K562 (cell line): Measurements from ENCODE around the gene HHATL. TPM values are rescaled to one million over a fixed set of nuclear protein-coding genes. Genes with fewer than 3 reads are reported as not detected.

Experiments used
- ATAC-seq: fragments of 200-7000 bp; cut with Tn5 transposase; 3 replicates; pipeline ENCODE4 v1.9.1; 2020; ENCODE audit warnings: moderate library complexity
- BruUV-seq: library from RNA; stranded (reverse); fragments of 400-500 nt; replicated peaks from 2 replicates; lab custom pipeline; 2021; lab: Mats Ljungman, UMichigan
- CTCF ChIA-PET: fragments of 300-600 bp; formaldehyde crosslinking; extraction: SDS; loops from one replicate; lab custom pipeline; 2021; ENCODE audit warnings: low intra/inter-chr PET ratio; lab: Yijun Ruan, JAX
- POLR2A ChIA-PET: fragments of 300-600, 350-650 bp; sonication (Branson Sonifier 250); formaldehyde crosslinking; extraction: SDS; loops from one replicate; lab custom pipeline; 2021; ENCODE audit warnings: antibody characterized with exemption, inconsistent platforms; lab: Yijun Ruan, JAX
- DNase-seq, 4 experiments: peaks; one replicate each; pipeline versions ENCODE4 v3.0.0 to v3.0.0-alpha.2; 2011 to 2018; ENCODE audit warnings: low spot score in 3 of 4, mixed read lengths in 3 of 4; ENCODE audit errors: extremely low read depth in 1 of 4
- FAIRE-seq: peaks from 2 replicates; lab custom pipeline; 2011; peaks lifted over from hg19 to GRCh38; lab: Jason Lieb, UNC
- H2AFZ ChIP-seq: 2 replicates; pipeline ENCODE4 v1.6.0; 2011; ENCODE audit warnings: low read depth, low read length, control low read depth, inconsistent platforms
- H3K27ac ChIP-seq: fragments of 200-600 bp; 3 replicates; pipeline ENCODE4 v1.8.0; 2011; ENCODE audit warnings: low read depth, mild to moderate bottlenecking, control low read depth, inconsistent platforms, low read length, moderate library complexity, mixed read lengths; ENCODE audit errors: extremely low read depth
- H3K27me3 ChIP-seq, 2 experiments: fragments of 300-600 bp in 1 of 2; 2 replicates in 1 of 2; 3 replicates in 1 of 2; pipeline versions ENCODE4 v1.6.0 to v1.8.0; 2011; ENCODE audit warnings: inconsistent platforms in 2 of 2, low read length in 2 of 2, mild to moderate bottlenecking in 1 of 2, mixed read lengths in 1 of 2, moderate library complexity in 1 of 2; ENCODE audit not compliant: control insufficient read depth in 2 of 2, insufficient read depth in 2 of 2
- H3K36me3 ChIP-seq: fragments of 300-600 bp; 3 replicates; pipeline ENCODE4 v1.8.0; 2011; ENCODE audit warnings: mild to moderate bottlenecking, low read length, inconsistent platforms; ENCODE audit not compliant: control insufficient read depth, insufficient read depth
- H3K4me1 ChIP-seq, 2 experiments: fragments of 200-600 bp in 1 of 2; replicated peaks in 1 of 2; 2 replicates in 1 of 2; 3 replicates in 1 of 2; pipeline versions ENCODE4 v1.5.1 to v1.8.0; 2011; ENCODE audit warnings: inconsistent platforms in 2 of 2, low read length in 2 of 2, mild to moderate bottlenecking in 1 of 2, mixed read lengths in 1 of 2, moderate library complexity in 1 of 2; ENCODE audit not compliant: control insufficient read depth in 2 of 2, insufficient read depth in 2 of 2
- H3K4me2 ChIP-seq: 2 replicates; pipeline ENCODE4 v1.6.1; 2011; ENCODE audit warnings: low read length, control low read depth, inconsistent platforms, mixed read lengths; ENCODE audit not compliant: insufficient read depth
- H3K4me3 ChIP-seq: fragments of 200-600 bp; sonication (generic), shearing (Covaris generic); 2 replicates; pipeline ENCODE4 v1.5.1; 2016; ENCODE audit warnings: control low read depth, inconsistent platforms
- H3K79me2 ChIP-seq: fragments of 200-600 bp; 3 replicates; pipeline ENCODE4 v1.8.0; 2011; ENCODE audit warnings: low read length, inconsistent platforms; ENCODE audit not compliant: control insufficient read depth, insufficient read depth
- H3K9ac ChIP-seq, 2 experiments: 2 replicates each; pipeline versions ENCODE4 v1.6.0 to v1.6.1; 2011; ENCODE audit warnings: low read depth in 2 of 2, low read length in 2 of 2, control low read depth in 1 of 2, inconsistent platforms in 1 of 2, mild to moderate bottlenecking in 1 of 2, mixed read lengths in 1 of 2; ENCODE audit not compliant: insufficient read depth in 1 of 2
- H3K9me1 ChIP-seq: one replicate; pipeline ENCODE4 v1.6.0; 2011; ENCODE audit warnings: inconsistent platforms, mild to moderate bottlenecking, low read length, moderate library complexity; ENCODE audit not compliant: control insufficient read depth, insufficient read depth
- H3K9me3 ChIP-seq: replicated peaks from 2 replicates; pipeline ENCODE4 v1.5.1; 2011; ENCODE audit warnings: low read depth, low read length, inconsistent platforms; ENCODE audit not compliant: control insufficient read depth, insufficient read depth
- H4K20me1 ChIP-seq: replicated peaks from 2 replicates; pipeline ENCODE4 v1.6.1; 2011; ENCODE audit warnings: low read length, inconsistent platforms, mixed read lengths; ENCODE audit not compliant: control insufficient read depth, insufficient read depth
- ASH1L ChIP-seq: fragments of 450-650 bp; IDR thresholded peaks from 2 replicates; pipeline ENCODE4 v1.6.1; 2018; ENCODE audit warnings: borderline replicate concordance, mild to moderate bottlenecking, low read depth; ENCODE audit not compliant: partially characterized antibody
- EHMT2 ChIP-seq: fragments of 450-650 bp; IDR thresholded peaks from 2 replicates; pipeline ENCODE4 v1.6.1; 2018; ENCODE audit warnings: antibody characterized with exemption
- ELF2 ChIP-seq: fragments of 250-450 bp; sonication (Bioruptor Pico); IDR thresholded peaks from 2 replicates; pipeline ENCODE4 v1.5.0; 2021; ENCODE audit warnings: mild to moderate bottlenecking
- ELF4 ChIP-seq: fragments of 450-650 bp; formaldehyde crosslinking; IDR thresholded peaks from 2 replicates; pipeline ENCODE4 v1.4.0; 2022; ENCODE audit warnings: missing genetic modification characterization
- ETV1 ChIP-seq: fragments of 450-650 bp; conservative IDR thresholded peaks from 2 replicates; pipeline ENCODE4 v1.6.1; 2016; ENCODE audit warnings: missing genetic modification characterization, control low read depth, low read depth, missing compliant biosample characterization
- HOXB6 ChIP-seq: fragments of 250-450 bp; sonication (Bioruptor Pico); IDR thresholded peaks from 2 replicates; pipeline ENCODE4 v1.5.1; 2022; ENCODE audit warnings: mild to moderate bottlenecking, borderline replicate concordance
- MEIS2 ChIP-seq: fragments of 450-650 bp; IDR thresholded peaks from 2 replicates; pipeline ENCODE4 v1.6.1; 2014; ENCODE audit warnings: mild to moderate bottlenecking; ENCODE audit not compliant: partially characterized antibody
- NCOA6 ChIP-seq: fragments of 450-650 bp; IDR thresholded peaks from 2 replicates; pipeline ENCODE4 v1.6.1; 2017; ENCODE audit warnings: mild to moderate bottlenecking
- RAD51 ChIP-seq: fragments of 450-650 bp; IDR thresholded peaks from 2 replicates; pipeline ENCODE4 v1.7.1; 2016; ENCODE audit warnings: low read depth, mild to moderate bottlenecking, borderline replicate concordance
- SMARCC2 ChIP-seq: fragments of 450-650 bp; IDR thresholded peaks from 2 replicates; pipeline ENCODE4 v1.6.1; 2017; ENCODE audit warnings: antibody characterized with exemption, moderate library complexity, mild to moderate bottlenecking, low read depth
- SREBF2 ChIP-seq: sonication (generic); formaldehyde crosslinking; IDR thresholded peaks from 2 replicates; pipeline ENCODE4 v1.4.0; 2020; ENCODE audit warnings: mild to moderate bottlenecking, missing genetic modification reagents
- SRSF9 ChIP-seq: fragments of 200-400 bp; formaldehyde crosslinking; IDR thresholded peaks from 2 replicates; pipeline ENCODE4 v1.6.1; 2017; ENCODE audit warnings: low read depth, low read length, borderline replicate concordance
- TAF9B ChIP-seq: fragments of 450-650 bp; IDR thresholded peaks from 2 replicates; pipeline ENCODE4 v1.6.1; 2018; ENCODE audit warnings: mild to moderate bottlenecking; ENCODE audit not compliant: partially characterized antibody
- TRIM28 ChIP-seq: fragments of 450-650 bp; IDR thresholded peaks from 2 replicates; pipeline ENCODE4 v1.6.1; 2017
- ZNF354B ChIP-seq: fragments of 250-450 bp; sonication (Bioruptor Pico); IDR thresholded peaks from 2 replicates; pipeline ENCODE4 v1.4.0; 2020
- ZZZ3 ChIP-seq: fragments of 450-650 bp; IDR thresholded peaks from 2 replicates; pipeline ENCODE4 v1.6.1; 2016; ENCODE audit warnings: antibody characterized with exemption, mild to moderate bottlenecking, moderate library complexity
- WGBS: fragments of 100-300 bp; shearing (Covaris generic); methylation state at CpG from one replicate; pipeline ENCODE4 v1.1.6; 2016; ENCODE audit warnings: low coverage, mixed read lengths; ENCODE audit not compliant: insufficient coverage; ENCODE audit errors: missing lambda C conversion rate; 5-methylcytosine and 5-hydroxymethylcytosine counted together
- in situ Hi-C: fragments of 300-500 bp; cut with MboI; formaldehyde crosslinking; loops from 4 replicates; pipeline ENCODE4 v1.15.0; 2018; ENCODE audit warnings: inconsistent platforms, mixed read lengths
- intact Hi-C: fragments of 100-400 bp; cut with micrococcal nuclease; formaldehyde crosslinking; loops from 2 replicates; pipeline ENCODE4 v1.14.2; 2022
- polyA plus RNA-seq, 8 experiments: library from polyadenylated mRNA; depleted of rRNA in 4 of 8; stranded (reverse) in 5 of 8; unstranded in 3 of 8; fragments of >200 nt; fragmentation: Nextera tagmentation in 2 of 8; fragmentation: Illumina TruSeq in 1 of 8; extraction: Ambion mirVana in 2 of 8; extraction: Trizol in 1 of 8; gene quantifications; 2 replicates each; pipeline versions ENCODE4 v1.2.1 to v1.2.3, GENCODE V29; 2011 to 2014; ENCODE audit warnings: inconsistent platforms in 1 of 8, missing spikeins in 1 of 8
- total RNA-seq, 7 experiments: library from RNA; depleted of rRNA in 6 of 7; stranded (reverse); fragments of >200 nt in 6 of 7; fragmentation: Illumina TruSeq in 2 of 7; extraction: Trizol in 2 of 7; gene quantifications; 2 replicates each; pipeline versions ENCODE4 v1.2.1 to v1.2.3, GENCODE V29; 2011 to 2021; ENCODE audit warnings: low replicate concordance in 1 of 7

HHATL gene
- total and polyA plus RNA-seq, 9 of the 15 experiments (the other 6 are each of a cell fraction or from before 2014, with no cell fraction given), result not detected

- BruUV-seq, result no TSS peak
- no peak for ATAC-seq
- Histone ChIP-seq H3K36me3 (no peaks in the 10 kb centered on the region), H3K9me1 (peaks cover 5% of the 10 kb centered on the region), H3K4me3 (no peak overlapping the region), H2AFZ (no peak overlapping the region), H3K9me3 (no peaks in the 10 kb centered on the region), H3K9ac (no peak overlapping the region), H3K27ac (no peak overlapping the region), H3K4me2 (no peak overlapping the region), H4K20me1 (peaks cover 19% of the 10 kb centered on the region; the same call in 1 of the 2 replicates), H3K4me1 (peaks cover 0 to 21% of the 10 kb centered on the region in 2 experiments; a peak in 2 of 5 replicates), H3K79me2 (no peaks in the 10 kb centered on the region), H3K27me3 (peaks cover 31 to 78% of the 10 kb centered on the region in 2 experiments)
- ChIA-PET CTCF (no interaction called here), POLR2A (interaction anchor here (0.6 to 1.3 kb wide), 3 partner anchors 15 to 1001 kb away, joined by 3 to 6 read pairs (median 4); no protein-coding TSS in a partner anchor)
- no peak for DNase-seq
- in situ Hi-C loops (no loop called here), intact Hi-C loops (no loop called here)
- FAIRE-seq, result no peak
- TF ChIP-seq TAF9B (no peak), NCOA6 (no peak), SMARCC2 (no peak), ELF4 (CRISPR knock-in tag) (no peak), RAD51 (no peak)
- WGBS, result 2% methylated on average over 7 of the region's 7 CpGs
These were observed 12.4 kb downstream of the HHATL start for GRCh38 chr3:42690191-42690590.

GRCh38 chr3:42689421-42690014, 13.1 kb downstream of the HHATL start:
- POLR2A ChIA-PET, result interaction anchor here (0.6 to 1.3 kb wide), 3 partner anchors 16 to 1002 kb away, joined by 3 to 6 read pairs (median 4); no protein-coding TSS in a partner anchor

More at GRCh38 chr3:42689421-42690014, 13.1 kb downstream of the HHATL start:
- TF ChIP-seq MEIS2 (no peak), ZNF354B (CRISPR knock-in tag) (no peak), ZZZ3 (no peak), ELF2 (CRISPR knock-in tag) (no peak), SRSF9 (no peak), TRIM28 (no peak), ASH1L (no peak), ETV1 (tag) (no peak), EHMT2 (no peak), SREBF2 (no peak), HOXB6 (CRISPR knock-in tag) (no peak)
- TF ChIP-seq, all 486 proteins: peak for 0
- Histone ChIP-seq H3K9me3 (no peaks in the 10 kb centered on the region), H3K79me2 (no peaks in the 10 kb centered on the region), H3K36me3 (no peaks in the 10 kb centered on the region), H3K27ac (no peak overlapping the region), H3K9ac (no peak overlapping the region), H3K9me1 (peaks cover 5% of the 10 kb centered on the region), H3K27me3 (peaks cover 31 to 84% of the 10 kb centered on the region in 2 experiments), H2AFZ (no peak overlapping the region), H3K4me1 (peaks cover 0 to 22% of the 10 kb centered on the region in 2 experiments; a peak in 2 of 5 replicates), H3K4me3 (no peak overlapping the region), H4K20me1 (peaks cover 19% of the 10 kb centered on the region; the same call in 1 of the 2 replicates), H3K4me2 (no peak overlapping the region)
- 4% methylated on average over 9 of the region's 9 CpGs for WGBS
- DNase-seq (no peak), FAIRE-seq (no peak), ATAC-seq (no peak)
- intact Hi-C loops (no loop called here), in situ Hi-C loops (no loop called here)
- CTCF ChIA-PET, result no interaction called here
- BruUV-seq, result no TSS peak
